K562 (cell line): ENCODE data around the gene ACTL9. TPM values are rescaled to one million over a fixed set of nuclear protein-coding genes. Genes with fewer than 3 reads are reported as not detected.
A peak's percentile ranks its signal among the peaks of the same experiment; 100 is the strongest.

ENCODE experiments used
- ARID2 ChIP-seq: fragments of 450-650 bp; IDR thresholded peaks from 2 replicates; pipeline ENCODE4 v1.6.1; 2017; ENCODE audit warnings: antibody characterized with exemption, mild to moderate bottlenecking
- CBX8 ChIP-seq: fragments of 200-600 bp; sonication (generic); IDR thresholded peaks from 2 replicates; pipeline ENCODE4 v1.6.1; 2012; ENCODE audit warnings: borderline replicate concordance, mixed run types, low read depth, mild to moderate bottlenecking, moderate library complexity, mixed read lengths, low read length, control low read depth, inconsistent platforms; ENCODE audit not compliant: poor library complexity, severe bottlenecking; ENCODE audit errors: extremely low read depth
- FOXK1 ChIP-seq: sonication (generic); formaldehyde crosslinking; IDR thresholded peaks from 2 replicates; pipeline ENCODE4 v1.8.0; 2022; ENCODE audit warnings: missing genetic modification reagents, mild to moderate bottlenecking, borderline replicate concordance
- JUN ChIP-seq, 2 experiments: sonication (generic) in 1 of 2; formaldehyde crosslinking in 1 of 2; IDR thresholded peaks; 2 replicates each; pipeline versions ENCODE4 v1.6.1 to v1.8.0; 2012 to 2022; ENCODE audit warnings: borderline replicate concordance in 2 of 2, mild to moderate bottlenecking in 2 of 2, improper control_type of control experiment in 1 of 2, low read depth in 1 of 2, low read length in 1 of 2, missing genetic modification reagents in 1 of 2
- MAZ ChIP-seq, 2 experiments: fragments of 450-650 bp in 1 of 2; sonication (generic) in 1 of 2; formaldehyde crosslinking; IDR thresholded peaks in 1 of 2; conservative IDR thresholded peaks in 1 of 2; 2 replicates each; pipeline versions ENCODE4 v1.4.0 to v1.5.0; 2020; ENCODE audit warnings: mild to moderate bottlenecking in 1 of 2, missing genetic modification reagents in 1 of 2
- POLR2AphosphoS2 ChIP-seq: IDR thresholded peaks from 2 replicates; pipeline ENCODE4 v1.6.1; 2012; ENCODE audit warnings: low read length, improper control_type of control experiment
- RBM17 ChIP-seq: fragments of 200-400 bp; formaldehyde crosslinking; IDR thresholded peaks from 2 replicates; pipeline ENCODE4 v1.6.1; 2017; ENCODE audit warnings: low read depth, mild to moderate bottlenecking, low read length, borderline replicate concordance
- TRIM28 ChIP-seq: fragments of 450-650 bp; IDR thresholded peaks from 2 replicates; pipeline ENCODE4 v1.6.1; 2017
- ZFP36 ChIP-seq: fragments of 150-350 bp; IDR thresholded peaks from 2 replicates; pipeline ENCODE4 v1.6.1; 2018; ENCODE audit warnings: low read length, low read depth; ENCODE audit not compliant: partially characterized antibody
- ZNF707 ChIP-seq: fragments of 250-450 bp; sonication (Bioruptor Pico); conservative IDR thresholded peaks from 2 replicates; pipeline ENCODE4 v1.8.0; 2022; ENCODE audit warnings: inconsistent platforms, mild to moderate bottlenecking, moderate library complexity
- ZNF75A ChIP-seq: fragments of 450-650 bp; formaldehyde crosslinking; IDR thresholded peaks from 2 replicates; pipeline ENCODE4 v1.4.0; 2020; ENCODE audit warnings: mild to moderate bottlenecking
- polyA plus RNA-seq, 8 experiments: library from polyadenylated mRNA; depleted of rRNA in 4 of 8; stranded (reverse) in 5 of 8; unstranded in 3 of 8; fragments of >200 nt; fragmentation: Nextera tagmentation in 2 of 8; fragmentation: Illumina TruSeq in 1 of 8; extraction: Ambion mirVana in 2 of 8; extraction: Trizol in 1 of 8; gene quantifications; 2 replicates each; pipeline versions ENCODE4 v1.2.1 to v1.2.3, GENCODE V29; 2011 to 2014; ENCODE audit warnings: inconsistent platforms in 1 of 8, missing spikeins in 1 of 8
- total RNA-seq, 7 experiments: library from RNA; depleted of rRNA in 6 of 7; stranded (reverse); fragments of >200 nt in 6 of 7; fragmentation: Illumina TruSeq in 2 of 7; extraction: Trizol in 2 of 7; gene quantifications; 2 replicates each; pipeline versions ENCODE4 v1.2.1 to v1.2.3, GENCODE V29; 2011 to 2021; ENCODE audit warnings: low replicate concordance in 1 of 7
- TF ChIP-seq, protein P1 (sequence below), 2 experiments: IDR thresholded peaks; 2 replicates each; pipeline ENCODE4 v1.6.1; 2011; ENCODE audit warnings: borderline replicate concordance in 1 of 2, control low read depth in 1 of 2, low read depth in 1 of 2, low read length in 1 of 2, mild to moderate bottlenecking in 1 of 2, mixed read lengths in 1 of 2, moderate library complexity in 1 of 2; ENCODE audit not compliant: insufficient read depth in 1 of 2, insufficient read length in 1 of 2, poor library complexity in 1 of 2, severe bottlenecking in 1 of 2; ENCODE audit errors: extremely low read depth in 1 of 2
- TF ChIP-seq, protein P2 (sequence below): sonication (generic); formaldehyde crosslinking; IDR thresholded peaks from 2 replicates; pipeline ENCODE4 v1.8.0; 2022; ENCODE audit warnings: mild to moderate bottlenecking, missing genetic modification reagents
- TF ChIP-seq, protein P3 (sequence below), 2 experiments: IDR thresholded peaks in 1 of 2; conservative IDR thresholded peaks in 1 of 2; 2 replicates each; pipeline ENCODE4 v1.6.1; 2016; ENCODE audit warnings: low read depth in 2 of 2, mild to moderate bottlenecking in 1 of 2, missing compliant biosample characterization in 1 of 2, missing genetic modification characterization in 1 of 2, moderate library complexity in 1 of 2
- TF ChIP-seq, protein P4 (sequence below): IDR thresholded peaks from 3 replicates; pipeline ENCODE4 v1.6.1; 2011; ENCODE audit warnings: borderline replicate concordance, mild to moderate bottlenecking; ENCODE audit not compliant: insufficient read length, insufficient read depth

ACTL9 gene
- total and polyA plus RNA-seq, 9 of the 15 experiments (the other 6 are each of a cell fraction or from before 2014, with no cell fraction given) = not detected

DNA sequence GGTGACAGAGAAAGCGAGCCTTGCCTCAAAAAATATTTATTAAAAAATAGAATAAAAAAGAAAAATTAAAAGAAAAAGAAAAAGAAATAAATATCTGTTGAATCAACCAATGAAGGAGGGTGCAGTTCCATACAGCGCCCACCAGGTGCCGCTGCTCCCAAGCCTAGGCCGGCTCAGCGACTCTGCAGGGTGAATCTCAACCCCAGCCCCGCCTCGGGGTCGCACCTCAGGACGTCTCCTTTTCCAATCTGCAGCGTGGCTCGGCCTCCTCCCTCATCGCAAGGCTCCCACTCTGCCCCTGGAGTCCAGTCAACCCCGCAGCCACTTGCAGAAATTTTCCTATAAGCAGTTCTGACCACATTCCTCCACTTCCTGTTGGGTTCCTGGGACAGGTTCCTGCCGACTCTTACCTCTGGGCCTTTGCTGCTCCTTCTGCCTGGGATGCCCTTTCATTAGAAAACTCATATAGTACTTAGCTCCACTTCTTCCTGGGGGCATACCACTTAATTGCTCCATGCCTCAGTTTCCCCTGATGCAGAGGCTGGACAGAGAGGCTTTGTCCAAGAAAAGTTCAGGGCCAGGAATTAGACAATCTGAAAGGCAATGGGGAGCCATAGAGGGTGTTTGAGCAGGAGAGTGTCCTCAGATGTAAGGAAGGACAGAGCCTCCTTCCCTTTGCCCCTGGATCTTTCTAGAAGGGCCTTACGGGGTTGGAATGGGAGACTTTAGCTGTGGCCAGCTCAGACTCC, 43.8 kb downstream of the ACTL9 start (continued):
- TF ChIP-seq, protein P1, sequence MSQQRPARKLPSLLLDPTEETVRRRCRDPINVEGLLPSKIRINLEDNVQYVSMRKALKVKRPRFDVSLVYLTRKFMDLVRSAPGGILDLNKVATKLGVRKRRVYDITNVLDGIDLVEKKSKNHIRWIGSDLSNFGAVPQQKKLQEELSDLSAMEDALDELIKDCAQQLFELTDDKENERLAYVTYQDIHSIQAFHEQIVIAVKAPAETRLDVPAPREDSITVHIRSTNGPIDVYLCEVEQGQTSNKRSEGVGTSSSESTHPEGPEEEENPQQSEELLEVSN (IDR thresholded peaks at IDR 0.05; ENCODE audit: borderline replicate concordance in 1 of 2, extremely low read depth in 1 of 2, insufficient read depth in 1 of 2, insufficient read length in 1 of 2, low read depth in 1 of 2, low read length in 1 of 2, poor library complexity in 1 of 2, severe bottlenecking in 1 of 2) = no peak
- TF ChIP-seq, protein P2, sequence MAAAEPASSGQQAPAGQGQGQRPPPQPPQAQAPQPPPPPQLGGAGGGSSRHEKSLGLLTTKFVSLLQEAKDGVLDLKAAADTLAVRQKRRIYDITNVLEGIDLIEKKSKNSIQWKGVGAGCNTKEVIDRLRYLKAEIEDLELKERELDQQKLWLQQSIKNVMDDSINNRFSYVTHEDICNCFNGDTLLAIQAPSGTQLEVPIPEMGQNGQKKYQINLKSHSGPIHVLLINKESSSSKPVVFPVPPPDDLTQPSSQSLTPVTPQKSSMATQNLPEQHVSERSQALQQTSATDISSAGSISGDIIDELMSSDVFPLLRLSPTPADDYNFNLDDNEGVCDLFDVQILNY (CRISPR knock-in tag) = no peak
- peak in 1 of 2 experiments; percentile 22; a peak in 1 of 4 replicates for TF ChIP-seq MAZ (CRISPR knock-in tag; conservative IDR thresholded peaks at IDR 0.05 in 1 of 2, IDR thresholded peaks at IDR 0.05 in 1 of 2)
- no peak for TF ChIP-seq ZNF707 (CRISPR knock-in tag)
- no peak for TF ChIP-seq TRIM28
- TF ChIP-seq POLR2AphosphoS2 = no peak
- TF ChIP-seq RBM17 = no peak
- no peak for TF ChIP-seq FOXK1 (CRISPR knock-in tag)
- TF ChIP-seq ARID2 = peak; percentile 72
- peak; percentile 90 for TF ChIP-seq ZFP36
- TF ChIP-seq, protein P3, sequence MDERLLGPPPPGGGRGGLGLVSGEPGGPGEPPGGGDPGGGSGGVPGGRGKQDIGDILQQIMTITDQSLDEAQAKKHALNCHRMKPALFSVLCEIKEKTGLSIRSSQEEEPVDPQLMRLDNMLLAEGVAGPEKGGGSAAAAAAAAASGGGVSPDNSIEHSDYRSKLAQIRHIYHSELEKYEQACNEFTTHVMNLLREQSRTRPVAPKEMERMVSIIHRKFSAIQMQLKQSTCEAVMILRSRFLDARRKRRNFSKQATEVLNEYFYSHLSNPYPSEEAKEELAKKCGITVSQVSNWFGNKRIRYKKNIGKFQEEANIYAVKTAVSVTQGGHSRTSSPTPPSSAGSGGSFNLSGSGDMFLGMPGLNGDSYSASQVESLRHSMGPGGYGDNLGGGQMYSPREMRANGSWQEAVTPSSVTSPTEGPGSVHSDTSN (CRISPR knock-in tag; IDR thresholded peaks at IDR 0.05; ENCODE audit: low read depth) = no peak
- TF ChIP-seq, protein P3 (tag; conservative IDR thresholded peaks at IDR 0.05; ENCODE audit: low read depth) = no peak
- no peak for TF ChIP-seq JUN (IDR thresholded peaks at IDR 0.05; ENCODE audit: borderline replicate concordance, low read depth, low read length)
- TF ChIP-seq JUN (CRISPR knock-in tag; IDR thresholded peaks at IDR 0.05; ENCODE audit: borderline replicate concordance) = no peak
- no peak for TF ChIP-seq CBX8
- TF ChIP-seq ZNF75A (CRISPR knock-in tag) = no peak
- TF ChIP-seq, protein P4, sequence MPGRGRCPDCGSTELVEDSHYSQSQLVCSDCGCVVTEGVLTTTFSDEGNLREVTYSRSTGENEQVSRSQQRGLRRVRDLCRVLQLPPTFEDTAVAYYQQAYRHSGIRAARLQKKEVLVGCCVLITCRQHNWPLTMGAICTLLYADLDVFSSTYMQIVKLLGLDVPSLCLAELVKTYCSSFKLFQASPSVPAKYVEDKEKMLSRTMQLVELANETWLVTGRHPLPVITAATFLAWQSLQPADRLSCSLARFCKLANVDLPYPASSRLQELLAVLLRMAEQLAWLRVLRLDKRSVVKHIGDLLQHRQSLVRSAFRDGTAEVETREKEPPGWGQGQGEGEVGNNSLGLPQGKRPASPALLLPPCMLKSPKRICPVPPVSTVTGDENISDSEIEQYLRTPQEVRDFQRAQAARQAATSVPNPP = no peak
